HepG2 (cell line): ENCODE results near the gene FGF14. TPM values are rescaled to one million over a fixed set of nuclear protein-coding genes. Genes with fewer than 3 reads are reported as not detected.

Experiments used
- ATAC-seq: fragments of 200-7000 bp; cut with Tn5 transposase; 3 replicates; pipeline ENCODE4 v1.9.1; 2020; ENCODE audit warnings: mild to moderate bottlenecking, moderate library complexity
- BruUV-seq: library from RNA; stranded (reverse); fragments of 400-500 nt; replicated peaks from 2 replicates; lab custom pipeline; 2021; lab: Mats Ljungman, UMichigan
- CTCF ChIA-PET: fragments of 300-600 bp; formaldehyde crosslinking; extraction: SDS; loops from one replicate; lab custom pipeline; 2021; ENCODE audit warnings: low total read pairs, inconsistent platforms, low intra/inter-chr PET ratio; lab: Yijun Ruan, JAX
- POLR2A ChIA-PET: fragments of 350-600 bp; sonication (Branson Sonifier 250); formaldehyde crosslinking; loops from one replicate; lab custom pipeline; 2020; ENCODE audit warnings: antibody characterized with exemption, inconsistent platforms; lab: Yijun Ruan, JAX
- DNase-seq: peaks from one replicate; pipeline ENCODE4 v3.0.0-alpha.2; 2015; ENCODE audit warnings: low spot score
- FAIRE-seq: peaks from 3 replicates; lab custom pipeline; 2011; peaks lifted over from hg19 to GRCh38; lab: Jason Lieb, UNC
- H2AFZ ChIP-seq: one replicate; pipeline ENCODE4 v1.6.1; 2011; ENCODE audit warnings: low read length, inconsistent platforms
- H3K27ac ChIP-seq: fragments of 300-600 bp; 3 replicates; pipeline ENCODE4 v1.8.0; 2011; ENCODE audit warnings: mixed run types, mild to moderate bottlenecking, mixed read lengths, low read length, inconsistent platforms; ENCODE audit not compliant: insufficient read depth; ENCODE audit errors: extremely low read length
- H3K27me3 ChIP-seq, 2 experiments: fragments of 200-600 bp in 1 of 2; 2 replicates in 1 of 2; 3 replicates in 1 of 2; pipeline versions ENCODE4 v1.6.0 to v1.8.0; 2011; ENCODE audit warnings: low read length in 2 of 2, mild to moderate bottlenecking in 2 of 2, moderate library complexity in 2 of 2, inconsistent platforms in 1 of 2; ENCODE audit not compliant: insufficient read depth in 2 of 2, control insufficient read depth in 1 of 2
- H3K36me3 ChIP-seq, 2 experiments: fragments of 200-600 bp in 1 of 2; replicated peaks in 1 of 2; 2 replicates in 1 of 2; 3 replicates in 1 of 2; pipeline versions ENCODE4 v1.5.1 to v1.8.0; 2011; ENCODE audit warnings: low read length in 2 of 2, inconsistent platforms in 1 of 2; ENCODE audit not compliant: insufficient read depth in 2 of 2, control insufficient read depth in 1 of 2
- H3K4me1 ChIP-seq: 2 replicates; pipeline ENCODE4 v1.5.1; 2012; ENCODE audit warnings: low read length, inconsistent platforms; ENCODE audit not compliant: insufficient read depth
- H3K4me2 ChIP-seq: 2 replicates; pipeline ENCODE4 v1.6.0; 2011; ENCODE audit warnings: low read depth, low read length, inconsistent platforms
- H3K4me3 ChIP-seq, 3 experiments: fragments of 200-600 bp in 1 of 3; sonication (generic), shearing (Covaris generic) in 1 of 3; replicated peaks in 1 of 3; 2 replicates each; pipeline ENCODE4 v1.5.1; 2011 to 2016; ENCODE audit warnings: low read length in 3 of 3, inconsistent platforms in 2 of 3, low read depth in 2 of 3, mild to moderate bottlenecking in 2 of 3, control low read depth in 1 of 3, mixed read lengths in 1 of 3; ENCODE audit not compliant: insufficient read depth in 1 of 3
- H3K79me2 ChIP-seq: one replicate; pipeline ENCODE4 v1.6.1; 2011; ENCODE audit warnings: low read length, inconsistent platforms; ENCODE audit not compliant: insufficient read depth
- H3K9ac ChIP-seq: 2 replicates; pipeline ENCODE4 v1.6.0; 2011; ENCODE audit warnings: mild to moderate bottlenecking, low read depth, low read length, inconsistent platforms; ENCODE audit not compliant: insufficient read depth
- H3K9me3 ChIP-seq: 2 replicates; pipeline ENCODE4 v1.5.1; 2012; ENCODE audit warnings: mild to moderate bottlenecking, low read length
- H4K20me1 ChIP-seq: 2 replicates; pipeline ENCODE4 v1.6.0; 2011; ENCODE audit warnings: inconsistent platforms, mild to moderate bottlenecking, low read length, moderate library complexity; ENCODE audit not compliant: insufficient read depth
- AHR ChIP-seq: IDR thresholded peaks from 2 replicates; pipeline ENCODE4 v1.6.1; 2018; ENCODE audit warnings: missing genetic modification reagents, missing compliant biosample characterization
- ATF4 ChIP-seq, 2 experiments: fragments of 450-650 bp in 1 of 2; sonication (generic) in 1 of 2; formaldehyde crosslinking; IDR thresholded peaks; 2 replicates each; pipeline versions ENCODE4 v1.5.0 to v1.8.0; 2020 to 2022; ENCODE audit warnings: mild to moderate bottlenecking in 1 of 2, missing genetic modification reagents in 1 of 2
- GATAD1 ChIP-seq: IDR thresholded peaks from 2 replicates; pipeline ENCODE4 v1.6.1; 2016; ENCODE audit warnings: missing genetic modification reagents, missing compliant biosample characterization
- MAFF ChIP-seq: IDR thresholded peaks from 2 replicates; pipeline ENCODE4 v1.6.1; 2011; ENCODE audit warnings: low read depth, low read length, improper control_type of control experiment
- MIXL1 ChIP-seq: IDR thresholded peaks from 2 replicates; pipeline ENCODE4 v1.6.1; 2016
- PLSCR1 ChIP-seq: sonication (generic); formaldehyde crosslinking; IDR thresholded peaks from 2 replicates; pipeline ENCODE4 v1.5.0; 2020; ENCODE audit warnings: missing genetic modification reagents, mild to moderate bottlenecking, borderline replicate concordance
- POLR2AphosphoS5 ChIP-seq: IDR thresholded peaks from 2 replicates; pipeline ENCODE4 v1.6.1; 2012; ENCODE audit warnings: low read depth, low read length
- SMAD1 ChIP-seq: sonication (generic); formaldehyde crosslinking; IDR thresholded peaks from 2 replicates; pipeline ENCODE4 v1.4.0; 2020; ENCODE audit warnings: missing genetic modification reagents, low read depth, mild to moderate bottlenecking, borderline replicate concordance
- TEAD2 ChIP-seq: sonication (generic); formaldehyde crosslinking; IDR thresholded peaks from 2 replicates; pipeline ENCODE4 v1.9.0; 2021; ENCODE audit warnings: missing genetic modification reagents
- TFE3 ChIP-seq: IDR thresholded peaks from 2 replicates; pipeline ENCODE4 v1.6.1; 2016
- ZBTB10 ChIP-seq: sonication (generic); formaldehyde crosslinking; IDR thresholded peaks from 2 replicates; pipeline ENCODE4 v1.4.0; 2020; ENCODE audit warnings: missing genetic modification reagents, borderline replicate concordance
- ZNF550 ChIP-seq: sonication (generic); formaldehyde crosslinking; IDR thresholded peaks from 2 replicates; pipeline ENCODE4 v1.4.0; 2020; ENCODE audit warnings: mild to moderate bottlenecking, missing genetic modification reagents, borderline replicate concordance
- ZNF749 ChIP-seq: sonication (generic); formaldehyde crosslinking; IDR thresholded peaks from 2 replicates; pipeline ENCODE4 v1.8.0; 2022; ENCODE audit warnings: mild to moderate bottlenecking, missing genetic modification reagents, moderate library complexity, borderline replicate concordance
- ZUFSP ChIP-seq: sonication (generic); formaldehyde crosslinking; IDR thresholded peaks from 2 replicates; pipeline ENCODE4 v1.9.0; 2021; ENCODE audit warnings: missing genetic modification reagents, mild to moderate bottlenecking, borderline replicate concordance
- WGBS: methylation state at CpG from one replicate; pipeline ENCODE4 v1.1.6; 2017; ENCODE audit warnings: low lambda C conversion rate; 5-methylcytosine and 5-hydroxymethylcytosine counted together
- in situ Hi-C: cut with HindIII; loops from 2 replicates; pipeline ENCODE4 v1.10.0; 2017; ENCODE audit warnings: low pct_unique_long_range_greater_than_20kb; ENCODE audit not compliant: extremely low pct_ligation_motif_present
- intact Hi-C: fragments of 100-400 bp; cut with micrococcal nuclease; formaldehyde crosslinking; loops from one replicate; pipeline ENCODE4 v1.10.0; 2022; ENCODE audit not compliant: unreplicated experiment
- polyA plus RNA-seq, 8 experiments: library from polyadenylated mRNA; depleted of rRNA in 3 of 8; stranded (reverse) in 7 of 8; unstranded in 1 of 8; fragments of >200 nt; fragmentation: Illumina TruSeq in 4 of 8; extraction: Trizol in 4 of 8; gene quantifications; 2 replicates each; pipeline versions ENCODE4 v1.2.1 to v1.2.3, GENCODE V29; 2011 to 2016; ENCODE audit warnings: low read depth in 4 of 8, missing spikeins in 1 of 8, mixed read lengths in 1 of 8; ENCODE audit not compliant: insufficient read depth in 1 of 8
- total RNA-seq, 5 experiments: library from RNA; depleted of rRNA; stranded (reverse); fragments of >200 nt; fragmentation: Illumina TruSeq; extraction: Trizol; gene quantifications; 2 replicates each; pipeline ENCODE4 v1.2.3, GENCODE V29; 2016; ENCODE audit warnings: low read depth in 1 of 5

Gene FGF14
- total and polyA plus RNA-seq, 2 of the 13 experiments (the other 11 are each of a cell fraction or from before 2014, with no cell fraction given), result not detected

GRCh38 chr13:101996954-101997353, 404.9 kb downstream of the FGF14 start:
- Histone ChIP-seq H2AFZ (no peak overlapping the region), H3K4me3 (no peak overlapping the region), H3K9ac (no peak overlapping the region), H3K27ac (no peak overlapping the region), H3K9me3 (no peaks in the 10 kb centered on the region), H3K36me3 (no peaks in the 10 kb centered on the region), H3K4me2 (no peak overlapping the region)
- ChIA-PET CTCF (no interaction called here), POLR2A (no interaction called here)
- in situ Hi-C loops (no loop called here), intact Hi-C loops (no loop called here)
- ATAC-seq (no peak), DNase-seq (no peak)
- 0% methylated on average over 3 of the region's 3 CpGs for WGBS
- TF ChIP-seq SMAD1, result no peak
- TF ChIP-seq ZUFSP (CRISPR knock-in tag), result no peak
- TF ChIP-seq MAFF, result no peak
- TF ChIP-seq ZNF749, result no peak
- no peak for TF ChIP-seq AHR (CRISPR knock-in tag)
- no peak for TF ChIP-seq ZNF550
- TF ChIP-seq PLSCR1 (CRISPR knock-in tag), result no peak
- no peak for TF ChIP-seq TFE3 (CRISPR knock-in tag)
- TF ChIP-seq GATAD1 (CRISPR knock-in tag), result no peak
- TF ChIP-seq TEAD2 (CRISPR knock-in tag), result no peak
- no peak for TF ChIP-seq POLR2AphosphoS5
- no peak for TF ChIP-seq ZBTB10 (CRISPR knock-in tag)
- TF ChIP-seq MIXL1 (CRISPR knock-in tag), result no peak
- no peak for TF ChIP-seq ATF4 (CRISPR knock-in tag; IDR thresholded peaks at IDR 0.05)
- TF ChIP-seq, all 625 proteins: peak for 0
- H3K4me1 ChIP-seq, result no peaks in the 10 kb centered on the region
- BruUV-seq, result no TSS peak
- no peaks in the 10 kb centered on the region for H4K20me1 ChIP-seq
- H3K79me2 ChIP-seq, result no peaks in the 10 kb centered on the region
- no peaks in the 10 kb centered on the region for H3K27me3 ChIP-seq
- no peak for FAIRE-seq
